Body of pancreas (tissue), 4 donors: ENCODE measurements around the gene ALDH3B2. TPM values are rescaled to one million over a fixed set of nuclear protein-coding genes. Genes with fewer than 3 reads are reported as not detected.
"Not testable (repeated sequence)": the region's sequence is repeated elsewhere in the genome, so short reads cannot be mapped to it uniquely, and the experiment has no call there.

ENCODE experiments used
- ATAC-seq: fragments of 150-250 bp; one replicate; pipeline ENCODE4 v1.9.1; 2016
- DNase-seq, 4 donors: peaks; one replicate each; pipeline ENCODE4 v3.0.0-alpha.2; 2019
- H3K27ac ChIP-seq, 4 donors: fragments of 200-600 bp; sonication (generic); 1 replicate in 3 of 4; 2 replicates in 1 of 4; pipeline versions ENCODE4 v1.5.1 to v1.6.1; 2016 to 2019; ENCODE audit warnings: mild to moderate bottlenecking in 1 of 4, mixed read lengths in 1 of 4, moderate library complexity in 1 of 4
- H3K27me3 ChIP-seq, 2 donors: fragments of 200-600 bp; sonication (generic); one replicate each; pipeline ENCODE4 v1.6.0; 2016; ENCODE audit warnings: mild to moderate bottlenecking in 1 of 2
- H3K36me3 ChIP-seq, 2 donors: fragments of 200-600 bp; sonication (generic); replicated peaks in 1 of 2; 2 replicates each; pipeline ENCODE4 v1.5.1; 2016; ENCODE audit warnings: low read depth in 2 of 2; ENCODE audit not compliant: insufficient read depth in 1 of 2
- H3K4me1 ChIP-seq: fragments of 200-600 bp; sonication (generic); one replicate; pipeline ENCODE4 v1.6.0; 2016
- H3K4me3 ChIP-seq, 2 donors: fragments of 200-600 bp; sonication (generic); 1 replicate in 1 of 2; 2 replicates in 1 of 2; pipeline ENCODE4 v1.5.1; 2016 to 2019
- H3K9me3 ChIP-seq, 3 donors: fragments of 200-600 bp; sonication (generic); 1 replicate in 2 of 3; 2 replicates in 1 of 3; pipeline ENCODE4 v1.5.1; 2016
- CTCF ChIP-seq, 7 experiments: fragments of 450-650 bp in 4 of 7; fragments of 200-600 bp in 3 of 7; sonication (generic) in 3 of 7; IDR thresholded peaks; one replicate each; pipeline ENCODE4 v1.5.1; 2016 to 2019; ENCODE audit warnings: antibody characterized with exemption in 7 of 7
- POLR2A ChIP-seq, 3 donors: fragments of 450-650 bp; IDR thresholded peaks; one replicate each; pipeline ENCODE4 v1.6.1; 2016; ENCODE audit warnings: antibody characterized with exemption in 3 of 3, mild to moderate bottlenecking in 2 of 3
- WGBS, 2 donors: methylation state at CpG; one replicate each; pipeline ENCODE4 v1.1.5; 2017; 5-methylcytosine and 5-hydroxymethylcytosine counted together
- intact Hi-C: fragments of 100-400 bp; cut with DNase I; formaldehyde crosslinking; loops from one replicate; pipeline ENCODE4 v1.15.1; 2023
- total RNA-seq, 2 donors: library from RNA; depleted of rRNA; stranded (reverse); fragments of >200 nt; gene quantifications; one replicate each; pipeline ENCODE4 v1.1.0, GENCODE V29; 2016

ALDH3B2 gene
- total RNA-seq, 2 donors from 2014 or later: not detected

- intact Hi-C loops: loop anchor here (10.0 kb wide), 1 partner anchor 51 kb away; no protein-coding TSS in a partner anchor
- DNase-seq: no peak
- Histone ChIP-seq H3K4me3 (no peak overlapping the region), H3K4me1 (no peaks in the 10 kb centered on the region), H3K36me3 (no peaks in the 10 kb centered on the region), H3K27ac (no peak overlapping the region), H3K9me3 (no peaks in the 10 kb centered on the region), H3K27me3 (no peaks in the 10 kb centered on the region)
- 80 to 93% methylated on average over 3 to 16 of the region's 16 CpGs for WGBS, 2 donors
- TF ChIP-seq POLR2A (IDR thresholded peaks at IDR 0.05): no peak
- TF ChIP-seq CTCF (IDR thresholded peaks at IDR 0.05): no peak
- ATAC-seq: no peak
These were observed 10.2 kb downstream of the ALDH3B2 start for GRCh38 chr11:67664213-67664585.

GRCh38 chr11:67663532-67664212 is 10.8 kb downstream of the ALDH3B2 start:
- no peak overlapping the region for H3K27ac ChIP-seq
- H3K4me1 ChIP-seq: no peaks in the 10 kb centered on the region
- no peaks in the 10 kb centered on the region for H3K9me3 ChIP-seq
- ATAC-seq (no peak), DNase-seq (no peak)
- no peak overlapping the region for H3K4me3 ChIP-seq
- 89% methylated on average over 19 of the region's 22 CpGs; no CpG with 5 or more reads in 1 of the 2 donors for WGBS, 2 donors
- no peak for TF ChIP-seq CTCF (IDR thresholded peaks at IDR 0.05)
- TF ChIP-seq POLR2A (IDR thresholded peaks at IDR 0.05): no peak
- H3K36me3 ChIP-seq: no peaks in the 10 kb centered on the region
- H3K27me3 ChIP-seq: no peaks in the 10 kb centered on the region
- intact Hi-C loops: loop anchor here (10.0 kb wide), 1 partner anchor 51 kb away; no protein-coding TSS in a partner anchor

DNA sequence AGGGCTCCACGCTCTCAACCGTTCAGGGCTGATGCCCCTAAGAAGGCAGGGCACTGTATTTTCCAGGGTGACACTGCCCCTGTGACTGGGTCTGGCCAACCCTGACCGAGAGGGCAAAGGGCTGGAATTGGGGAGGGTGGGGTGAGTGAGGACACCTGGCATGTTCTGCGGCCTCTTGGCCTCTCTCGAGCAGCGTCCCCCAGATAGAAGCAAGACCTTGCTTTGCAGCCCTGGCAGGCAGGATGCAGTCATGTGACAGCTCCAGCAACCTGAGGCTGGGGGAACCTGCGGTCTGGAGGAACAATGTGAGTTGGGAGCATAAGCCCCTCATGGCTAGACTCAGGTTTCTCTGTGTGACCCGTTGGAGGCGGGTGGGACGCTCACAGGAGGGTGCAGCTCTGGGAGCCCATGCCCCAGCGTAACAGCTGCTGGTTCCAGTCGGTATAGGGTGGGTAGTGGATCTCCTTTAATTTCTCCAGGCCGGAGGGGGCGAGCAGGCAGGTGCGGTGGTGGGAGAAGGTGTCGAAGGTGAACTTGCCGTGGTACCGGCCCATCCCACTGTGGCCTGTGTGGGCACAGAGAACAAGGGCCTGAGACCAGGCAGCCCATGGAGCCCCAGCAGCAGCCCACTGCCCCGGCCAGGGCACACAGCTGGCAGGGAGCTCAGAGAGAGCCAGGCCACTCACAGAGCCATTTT is 11.4 kb downstream of the ALDH3B2 start:
- intact Hi-C loops: loop anchor here (10.0 kb wide), 1 partner anchor 52 kb away; no protein-coding TSS in a partner anchor

GRCh38 chr11:67662142-67662834 is 12.1 kb downstream of the ALDH3B2 start:
- DNase-seq: no peak
- Histone ChIP-seq H3K27ac (no peak overlapping the region), H3K4me3 (no peak overlapping the region), H3K9me3 (no peaks in the 10 kb centered on the region), H3K4me1 (no peaks in the 10 kb centered on the region), H3K27me3 (no peaks in the 10 kb centered on the region), H3K36me3 (no peaks in the 10 kb centered on the region)
- no peak for ATAC-seq
- 76 to 79% methylated on average over 12 of the region's 12 CpGs for WGBS, 2 donors
- TF ChIP-seq POLR2A (IDR thresholded peaks at IDR 0.05) (no peak), CTCF (IDR thresholded peaks at IDR 0.05) (no peak)
- intact Hi-C loops: loop anchor here (10.0 kb wide), 1 partner anchor 53 kb away; no protein-coding TSS in a partner anchor

More for the DNA sequence above, 11.4 kb downstream of the ALDH3B2 start:
- Histone ChIP-seq H3K4me3 (no peak overlapping the region), H3K36me3 (no peaks in the 10 kb centered on the region), H3K9me3 (no peaks in the 10 kb centered on the region), H3K27ac (no peak overlapping the region), H3K4me1 (no peaks in the 10 kb centered on the region), H3K27me3 (no peaks in the 10 kb centered on the region)
- no peak for ATAC-seq
- no peak for DNase-seq
- TF ChIP-seq POLR2A (IDR thresholded peaks at IDR 0.05) (no peak), CTCF (IDR thresholded peaks at IDR 0.05) (no peak)
- WGBS, 2 donors: 77 to 85% methylated on average over 13 to 18 of the region's 19 CpGs

DNA sequence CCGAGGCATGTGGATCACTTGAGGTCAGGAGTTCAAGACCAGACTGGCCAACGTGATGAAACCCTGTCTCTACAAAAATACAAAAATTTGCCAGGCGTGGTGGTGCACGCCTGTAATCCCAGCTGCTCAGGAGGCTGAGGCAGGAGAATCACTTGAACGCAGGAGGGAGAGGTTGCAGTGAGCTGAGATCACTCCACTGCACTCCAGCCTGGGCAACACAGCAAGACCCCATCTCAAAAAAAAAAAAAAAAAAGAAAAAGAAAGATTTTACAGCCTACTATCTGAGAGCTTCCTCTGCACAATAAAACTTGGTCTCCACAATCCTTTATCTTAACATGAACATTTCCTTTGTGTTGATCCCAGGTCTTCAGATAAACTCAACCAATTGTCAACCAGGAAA is 13.7 kb downstream of the ALDH3B2 start:
- not testable (repeated sequence) for H3K4me3 ChIP-seq, H3K27ac ChIP-seq, H3K9me3 ChIP-seq, H3K36me3 ChIP-seq, H3K27me3 ChIP-seq, ATAC-seq, DNase-seq, H3K4me1 ChIP-seq
- WGBS, 2 donors: 73% methylated on average over 5 of the region's 5 CpGs
- intact Hi-C loops: loop anchor here (10.0 kb wide), 1 partner anchor 54 kb away; no protein-coding TSS in a partner anchor
